AG09309 (cell line): ENCODE measurements around the gene GPSM1.

Experiments used
- DNase-seq: peaks from one replicate; pipeline ENCODE4 v3.0.0-alpha.2; 2010; ENCODE audit warnings: low read depth
- H3K4me3 ChIP-seq: 2 replicates; pipeline ENCODE4 v1.5.1; 2011; ENCODE audit warnings: mild to moderate bottlenecking, low read depth, low read length, moderate library complexity; ENCODE audit not compliant: control insufficient read depth
- CTCF ChIP-seq: IDR thresholded peaks from 2 replicates; pipeline ENCODE4 v1.5.1; 2011; ENCODE audit warnings: mild to moderate bottlenecking, low read depth, low read length, inconsistent platforms; ENCODE audit not compliant: insufficient read depth, control insufficient read depth; ENCODE audit errors: missing control alignments

GPSM1 gene

DNA sequence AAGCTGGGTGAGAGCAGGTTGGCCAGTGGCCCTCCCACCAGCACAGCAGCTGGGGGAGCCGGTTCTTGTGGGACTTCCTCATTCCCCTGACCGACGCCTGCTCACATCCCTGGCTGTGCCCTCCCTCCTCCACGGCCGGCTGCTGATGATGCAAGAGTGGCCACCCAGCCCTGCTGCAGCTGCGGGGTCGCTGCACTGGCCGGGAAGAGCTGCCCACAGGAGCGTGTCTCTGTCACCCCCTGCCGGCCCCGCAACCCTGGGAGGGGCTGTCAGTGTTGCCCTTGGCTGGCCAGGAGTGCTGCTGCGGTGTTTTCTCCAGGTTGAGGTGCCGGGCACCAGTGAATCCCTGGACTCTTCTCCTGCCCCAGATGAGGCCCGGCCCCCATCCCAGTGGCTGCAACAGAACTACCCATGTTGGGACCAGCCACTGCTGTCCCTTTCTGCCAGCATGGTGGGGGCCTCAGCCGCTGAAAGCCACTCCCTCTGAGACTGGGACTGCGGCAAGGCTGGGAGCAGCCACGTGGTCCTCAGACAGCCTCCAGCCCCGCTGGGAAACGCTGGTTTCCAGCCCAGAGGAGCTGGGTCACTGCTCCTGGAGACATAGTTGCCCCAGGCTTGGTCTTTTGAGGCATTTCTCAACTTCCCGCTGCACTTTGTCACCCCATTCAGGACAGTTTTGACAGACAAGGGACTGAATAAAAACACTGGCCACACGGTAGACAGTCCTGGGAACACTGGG, 45.4 kb downstream of the GPSM1 start:
- TF ChIP-seq CTCF = peak; percentile 29
- no peak overlapping the region for H3K4me3 ChIP-seq
- no peak for DNase-seq

- no peak for TF ChIP-seq CTCF
- no peak within 1 kb of the TSS for H3K4me3 ChIP-seq
- no peak for DNase-seq
Measured at GRCh38 chr9:136373300-136374182, 46.2 kb downstream of the GPSM1 start, which contains the start of gene CARD9. Gene CARD9, minus strand, starts transcription at chr9:136373669. Its CDS starts 1,591 bp downstream, at chr9:136372078.

GRCh38 chr9:136374183-136374575, 46.8 kb downstream of the GPSM1 start:
- no peak for TF ChIP-seq CTCF
- no peak overlapping the region for H3K4me3 ChIP-seq
- no peak for DNase-seq

- no peak for TF ChIP-seq CTCF
- DNase-seq = no peak
- no peak overlapping the region for H3K4me3 ChIP-seq
Measured at GRCh38 chr9:136375096-136375495, 47.8 kb downstream of the GPSM1 start.

DNA sequence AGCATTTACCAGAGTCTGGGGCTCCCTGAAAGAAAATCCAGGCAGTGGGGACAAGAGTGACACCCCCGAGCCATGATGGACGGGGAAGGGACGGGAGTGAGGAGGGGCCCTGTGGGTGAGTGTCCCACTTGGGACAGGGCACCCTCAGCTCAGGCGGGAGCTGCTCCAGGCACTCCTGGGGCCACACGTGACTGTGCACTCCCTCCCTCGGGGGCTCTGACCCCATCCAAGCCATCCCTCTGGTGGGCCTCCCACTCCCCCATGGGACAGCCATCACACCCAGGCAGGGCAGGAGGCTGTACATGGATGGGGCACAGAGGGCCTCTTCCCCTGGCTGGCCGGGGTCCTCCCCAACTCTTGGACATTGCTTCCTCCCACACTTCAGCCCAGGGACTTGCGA, 49.1 kb downstream of the GPSM1 start:
- no peak for DNase-seq
- H3K4me3 ChIP-seq = no peak overlapping the region
- no peak for TF ChIP-seq CTCF

DNA sequence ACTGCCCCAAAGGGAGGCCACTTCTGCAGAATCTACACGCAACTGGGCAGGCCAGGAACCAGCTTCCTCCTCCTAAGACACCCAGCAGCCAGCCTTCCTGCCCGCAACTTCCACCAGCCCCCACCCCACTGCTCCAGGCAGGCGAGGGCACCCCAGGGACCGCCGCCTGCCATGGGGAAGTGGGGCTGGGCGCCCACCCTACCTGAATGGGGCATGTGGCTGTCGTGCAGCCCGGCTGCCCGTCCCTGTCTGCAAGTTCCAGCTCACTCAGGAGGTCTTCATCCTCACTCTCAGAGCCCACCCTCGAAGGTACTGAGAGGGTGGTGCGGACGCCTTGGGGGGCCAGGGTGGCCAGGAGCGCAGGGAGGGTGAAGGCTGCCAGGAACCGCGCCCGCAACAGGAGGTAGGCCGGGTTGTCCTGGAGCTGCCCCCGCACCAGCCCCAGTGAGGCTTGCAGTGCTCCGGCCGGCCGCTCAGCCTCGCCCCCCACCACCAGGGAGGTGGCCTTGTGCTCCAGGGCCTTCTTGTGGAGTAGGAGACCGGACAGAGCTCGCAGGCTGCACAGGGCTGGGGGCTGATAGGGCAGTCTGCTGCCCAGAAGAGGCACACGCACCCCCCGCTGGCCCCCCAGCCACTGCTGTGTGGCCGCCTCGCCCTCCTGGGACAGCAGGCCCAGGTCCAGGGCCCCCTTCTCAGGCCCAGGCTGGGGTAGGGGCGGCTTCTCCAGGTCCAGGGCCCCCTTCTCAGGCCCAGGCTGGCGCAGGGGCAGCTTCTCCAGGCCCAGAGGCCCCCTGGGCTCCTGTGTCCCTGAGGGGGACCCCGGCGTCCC, 50.2 kb downstream of the GPSM1 start:
- TF ChIP-seq CTCF = no peak
- no peak for DNase-seq
- no peak overlapping the region for H3K4me3 ChIP-seq
